Islet of Langerhans (tissue), 1 donor: Measurements from ENCODE around the gene ZNF579.

ENCODE experiments used
- FAIRE-seq: peaks from one replicate; lab custom pipeline; 2011; peaks lifted over from hg19 to GRCh38; lab: Jason Lieb, UNC

Gene ZNF579, protein sequence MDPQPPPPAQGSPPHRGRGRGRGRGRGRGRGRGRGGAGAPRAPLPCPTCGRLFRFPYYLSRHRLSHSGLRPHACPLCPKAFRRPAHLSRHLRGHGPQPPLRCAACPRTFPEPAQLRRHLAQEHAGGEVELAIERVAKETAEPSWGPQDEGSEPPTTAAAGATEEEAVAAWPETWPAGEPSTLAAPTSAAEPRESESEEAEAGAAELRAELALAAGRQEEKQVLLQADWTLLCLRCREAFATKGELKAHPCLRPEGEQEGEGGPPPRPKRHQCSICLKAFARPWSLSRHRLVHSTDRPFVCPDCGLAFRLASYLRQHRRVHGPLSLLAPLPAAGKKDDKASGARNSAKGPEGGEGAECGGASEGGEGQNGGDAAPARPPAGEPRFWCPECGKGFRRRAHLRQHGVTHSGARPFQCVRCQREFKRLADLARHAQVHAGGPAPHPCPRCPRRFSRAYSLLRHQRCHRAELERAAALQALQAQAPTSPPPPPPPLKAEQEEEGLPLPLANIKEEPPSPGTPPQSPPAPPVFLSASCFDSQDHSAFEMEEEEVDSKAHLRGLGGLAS

DNA sequence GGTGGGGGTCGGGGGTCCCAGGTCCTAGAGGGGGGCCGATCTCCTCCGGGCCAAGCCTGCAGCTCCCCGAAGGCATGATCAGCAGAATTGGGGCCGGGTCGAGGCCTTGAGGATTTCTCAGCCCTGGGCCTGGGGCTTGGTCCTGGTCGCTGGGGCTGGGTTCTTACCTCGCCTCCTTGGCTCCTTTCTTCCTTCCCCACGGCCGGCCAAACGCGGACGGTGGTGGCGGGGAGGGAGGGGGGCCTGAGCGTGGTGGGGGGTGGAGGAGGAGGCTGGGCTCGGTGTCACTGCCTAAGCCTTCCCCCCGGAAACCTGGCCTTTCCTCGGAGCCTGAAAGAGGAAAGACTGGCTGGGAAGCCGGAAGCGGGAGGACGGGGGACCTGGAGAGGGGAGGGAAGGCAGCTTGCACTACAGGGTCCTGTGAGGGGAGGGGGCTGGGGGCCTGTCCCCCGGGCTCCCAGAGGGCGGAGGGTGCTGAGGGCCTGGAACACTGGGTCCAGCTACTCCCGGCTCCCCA lies at the start of gene ZNF579:
ZNF579 (minus strand) TSS at position 221 of the 517 bp plus-strand sequence. CDS start 1,209 bp downstream, outside the sequence.
- FAIRE-seq, result no peak

DNA sequence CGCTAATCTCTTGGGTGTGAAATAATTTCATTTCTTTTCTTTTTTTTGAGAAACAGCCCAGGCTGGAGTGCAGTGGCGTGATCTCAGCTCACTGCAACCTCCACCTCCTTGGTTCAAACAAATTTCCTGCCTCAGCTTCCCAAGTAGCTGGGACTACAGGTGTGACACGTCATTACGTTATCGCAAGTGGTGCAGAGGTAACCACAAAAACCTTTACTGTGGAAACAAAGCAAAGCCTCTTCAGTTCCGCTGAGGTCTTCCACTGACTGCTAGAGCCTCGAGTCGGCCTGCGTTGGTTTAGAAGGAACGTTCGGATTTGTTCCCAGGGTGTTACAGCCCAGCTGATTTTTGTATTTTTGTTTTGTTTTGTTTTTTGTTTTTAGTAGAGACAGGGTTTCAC lies 45.7 kb upstream of the ZNF579 start:
- no peak for FAIRE-seq

DNA sequence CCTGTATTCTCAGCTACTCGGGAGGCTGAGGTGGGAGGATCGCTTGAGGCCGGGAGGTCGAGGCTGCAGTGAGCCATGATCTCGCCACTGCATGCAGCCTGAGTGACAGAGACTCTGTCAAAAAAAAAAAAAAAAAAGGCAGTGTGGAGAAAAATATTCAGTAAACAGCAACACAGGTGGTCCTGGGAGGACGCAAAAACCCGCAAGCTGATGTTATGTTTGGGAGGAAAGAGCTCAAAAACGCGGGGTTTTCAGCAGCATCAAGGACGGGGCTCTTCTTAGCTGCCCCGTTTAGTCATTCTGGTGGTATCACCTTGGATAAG lies 44.3 kb upstream of the ZNF579 start:
- no peak for FAIRE-seq

DNA sequence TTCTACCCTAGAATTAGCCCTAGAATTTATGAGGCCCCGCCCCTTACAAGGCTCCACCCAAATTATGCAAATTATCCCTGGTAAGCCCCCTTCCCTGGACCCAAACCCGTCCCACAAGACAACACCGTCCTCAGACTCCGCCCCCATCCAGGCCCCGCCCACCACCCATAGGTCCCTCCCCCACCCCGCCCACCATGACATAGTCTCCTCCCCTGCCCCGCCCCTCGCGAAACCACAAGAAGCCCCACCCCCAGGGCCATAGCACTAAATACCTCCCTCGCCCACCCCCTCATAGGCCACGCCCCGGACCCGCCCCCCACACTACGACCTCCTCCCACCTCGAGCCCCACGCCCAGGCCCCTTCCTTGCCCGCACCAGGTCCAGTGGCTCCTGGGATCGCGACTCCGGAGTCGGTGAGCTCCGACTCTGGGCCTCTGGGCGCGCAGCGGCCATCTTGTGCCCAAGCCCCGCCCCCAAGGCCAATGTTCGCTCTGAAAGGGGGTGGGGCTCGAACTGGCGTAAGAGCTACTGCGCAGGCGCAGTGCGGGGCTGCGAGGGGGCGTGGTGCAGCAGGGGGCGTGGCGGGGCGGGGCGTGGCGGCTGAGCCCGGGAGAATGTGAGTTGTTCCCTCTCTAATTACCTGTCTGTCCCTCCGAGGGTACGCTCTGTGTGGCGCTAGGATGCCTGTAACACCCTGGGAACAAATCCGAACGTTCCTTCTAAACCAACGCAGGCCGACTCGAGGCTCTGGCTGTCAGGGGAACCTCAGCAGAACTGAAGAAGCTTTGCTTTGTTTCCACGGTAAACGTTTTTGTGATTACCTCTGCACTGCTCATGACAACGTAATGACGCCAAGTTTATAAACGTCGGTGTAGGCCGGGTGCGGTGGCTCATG lies 43.7 kb upstream of the ZNF579 start, which contains the start of gene ZNF784:
ZNF784 (minus strand) TSS at position 458 of the 895 bp plus-strand sequence; CDS start at position 453, 5 bp downstream.
- no peak for FAIRE-seq

DNA sequence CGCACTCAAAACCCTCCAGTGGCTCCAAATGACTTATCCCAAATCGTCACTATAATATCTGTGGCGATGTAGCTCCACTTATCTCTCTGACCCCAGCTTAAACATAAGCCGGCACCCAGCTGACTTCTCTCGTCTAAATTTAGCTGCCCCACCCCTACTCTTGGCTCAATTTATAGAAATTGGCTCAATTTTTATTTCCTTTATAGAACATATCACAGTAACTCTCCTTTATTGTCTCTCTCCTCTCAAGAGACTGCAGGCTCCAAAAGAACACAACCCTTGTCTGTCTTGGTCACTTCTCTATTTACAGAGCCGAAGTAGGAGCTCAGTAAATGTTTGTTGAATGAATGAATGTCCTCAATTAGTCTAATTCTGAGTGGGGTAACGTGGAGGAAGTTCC lies 42.9 kb upstream of the ZNF579 start:
- no peak for FAIRE-seq

DNA sequence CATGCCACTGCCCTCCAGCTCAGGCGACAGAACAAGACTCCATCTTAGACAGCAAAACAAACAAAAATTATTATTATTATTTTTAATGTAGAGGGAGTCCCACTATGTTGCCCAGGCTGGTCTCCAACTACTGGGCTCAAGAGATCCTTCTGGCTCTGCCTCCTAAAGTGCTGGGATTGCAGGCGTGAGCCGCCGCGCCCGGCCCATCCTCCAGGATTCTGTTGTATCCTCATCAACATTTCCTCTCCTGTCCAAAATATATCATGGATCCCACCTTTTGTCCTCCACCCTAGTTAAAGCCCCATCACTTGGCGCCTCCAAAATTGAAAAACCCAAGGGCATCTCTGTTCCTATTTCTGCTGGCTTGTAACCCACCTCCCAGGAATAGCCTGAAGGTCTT lies 42.5 kb upstream of the ZNF579 start:
- no peak for FAIRE-seq

DNA sequence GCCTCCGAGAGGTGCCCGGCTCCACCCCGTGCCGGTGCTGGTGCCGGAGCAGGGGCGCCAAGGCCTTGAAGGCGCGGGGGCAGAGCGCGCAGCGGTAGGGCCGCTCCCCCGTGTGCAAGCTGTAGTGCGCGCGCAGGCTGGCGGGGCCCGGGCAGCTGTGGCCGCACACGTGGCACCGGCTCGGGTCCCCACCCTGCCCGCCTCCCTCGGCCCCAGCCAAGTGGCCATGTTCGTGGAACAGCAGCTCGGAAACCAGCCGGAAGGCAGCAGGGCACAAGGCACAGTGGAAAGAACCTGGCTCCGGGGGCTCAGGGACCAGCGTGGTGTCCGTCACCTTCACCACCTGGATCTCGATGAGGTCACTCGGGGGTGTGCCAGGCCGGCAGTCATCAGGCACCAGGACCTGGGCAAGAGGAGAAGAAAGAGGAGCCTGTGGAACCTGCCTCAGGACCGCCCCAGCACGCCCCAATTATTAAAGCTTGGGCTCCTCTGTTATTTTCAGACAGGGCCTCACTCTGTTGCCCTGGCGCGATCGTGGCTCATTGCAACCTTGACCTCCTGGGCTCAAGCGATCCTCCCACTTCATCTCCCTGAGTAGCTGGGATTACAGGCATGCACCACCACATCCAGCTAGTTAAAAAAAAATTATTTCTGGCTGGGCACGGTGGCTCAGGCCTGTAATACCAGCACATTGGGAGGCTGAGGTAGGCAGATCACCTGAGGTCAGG lies 41.8 kb upstream of the ZNF579 start:
- FAIRE-seq, result no peak

DNA sequence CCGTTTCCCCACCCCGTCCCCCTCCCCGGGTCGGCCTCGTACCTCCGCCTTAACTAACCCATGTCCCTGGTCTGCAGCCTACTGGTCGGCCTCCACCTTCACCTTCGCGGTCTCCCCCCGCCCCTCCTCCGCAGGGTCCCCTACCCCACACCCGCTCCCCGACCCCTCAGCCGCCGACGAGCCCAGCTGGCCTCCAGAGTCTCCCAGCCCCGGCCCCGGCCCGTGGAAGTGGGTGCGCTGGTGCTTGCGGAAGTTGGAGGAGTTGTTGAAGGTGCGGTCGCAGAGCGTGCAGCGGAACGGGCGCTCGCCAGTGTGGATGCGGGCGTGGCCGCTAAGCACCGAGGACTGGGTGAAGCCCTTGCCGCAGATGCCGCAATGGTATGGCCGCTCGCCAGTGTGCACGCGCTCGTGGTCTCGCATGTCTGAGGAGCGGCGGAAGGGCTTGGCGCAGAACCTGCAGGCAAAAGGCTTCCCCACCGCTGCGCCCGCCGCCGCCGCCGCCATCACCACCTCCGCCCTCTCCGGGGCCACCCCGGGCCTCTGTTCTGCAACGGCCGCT lies 41.1 kb upstream of the ZNF579 start:
- FAIRE-seq, result no peak

DNA sequence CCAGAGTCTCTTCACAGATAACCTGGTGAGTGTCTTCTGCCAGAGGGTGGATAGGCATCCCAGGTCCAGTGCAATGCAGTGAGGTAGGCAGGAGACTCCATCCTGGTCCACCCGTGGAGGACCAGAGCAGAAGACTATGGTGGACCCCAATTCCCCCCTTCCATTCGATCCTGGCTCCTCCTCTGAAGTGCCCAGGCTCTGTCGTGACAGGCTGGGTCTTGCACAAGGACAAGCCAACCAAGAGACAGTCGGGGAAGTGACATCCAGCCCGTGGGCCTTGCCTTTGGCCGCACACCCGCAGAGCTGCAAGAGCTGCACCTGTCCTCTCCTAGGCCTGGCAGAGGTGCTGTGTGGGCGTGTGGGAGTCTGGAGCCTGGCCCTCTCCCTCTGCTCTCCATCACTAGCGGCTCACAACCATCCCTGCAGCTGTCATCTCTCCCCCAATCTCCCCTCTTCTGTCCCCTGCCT lies 40.6 kb upstream of the ZNF579 start:
- no peak for FAIRE-seq

DNA sequence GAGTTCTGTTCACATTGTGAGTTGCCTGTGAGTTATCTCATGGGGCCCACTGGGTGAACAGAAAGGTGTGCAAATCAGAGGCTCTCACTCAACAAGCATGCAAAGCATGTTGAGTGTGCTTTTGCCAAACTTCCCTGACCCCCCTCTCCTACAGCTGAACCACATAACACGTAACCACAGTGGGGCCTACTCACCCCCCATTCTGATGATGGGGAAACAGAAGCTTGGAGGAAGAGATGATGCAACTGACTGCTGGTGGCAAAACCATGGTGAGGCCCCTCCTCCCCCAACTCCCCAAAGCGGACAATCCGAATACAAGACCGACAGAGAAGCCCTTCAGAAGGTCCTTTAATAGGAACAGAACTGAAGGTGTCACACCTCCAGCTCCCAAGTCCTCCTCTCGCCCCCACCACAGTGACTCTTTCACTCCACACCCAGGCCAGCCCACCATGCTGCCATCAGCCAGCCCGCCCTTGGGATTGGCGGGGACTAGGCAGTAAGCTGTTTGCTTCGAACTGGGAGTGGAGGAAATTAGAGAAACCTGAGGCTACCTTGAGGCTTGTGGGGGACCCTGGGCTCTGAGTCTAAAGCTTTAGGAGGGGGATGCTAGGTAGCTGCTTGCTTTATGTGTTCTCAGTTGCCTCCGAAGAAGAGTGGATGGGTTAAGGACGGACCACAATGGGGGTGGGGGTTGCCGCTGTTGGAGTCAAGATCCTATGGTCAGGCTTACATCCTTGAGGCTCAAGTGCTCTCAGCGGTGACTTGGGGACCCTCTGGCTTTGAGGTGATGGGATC lies 40.0 kb upstream of the ZNF579 start:
- FAIRE-seq, result no peak

DNA sequence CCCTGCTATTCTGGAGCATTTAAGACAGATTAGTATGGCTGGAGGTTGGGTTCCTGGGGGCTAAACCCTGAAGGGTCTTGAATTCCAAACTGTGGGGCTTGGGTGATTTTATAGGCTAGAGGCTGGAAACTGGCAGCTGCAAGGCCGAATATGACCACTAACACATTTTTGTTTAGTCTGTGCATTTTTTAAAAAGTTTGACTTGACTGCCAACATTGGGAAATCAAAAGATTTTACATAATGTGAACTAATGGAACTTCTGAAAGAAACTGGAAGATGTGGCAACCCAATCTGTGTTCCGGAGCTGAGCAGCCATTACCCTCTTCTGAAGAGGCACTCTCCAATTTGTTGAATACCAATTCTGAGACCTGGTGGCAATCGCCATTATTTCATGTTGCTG lies 38.6 kb upstream of the ZNF579 start:
- FAIRE-seq, result no peak

DNA sequence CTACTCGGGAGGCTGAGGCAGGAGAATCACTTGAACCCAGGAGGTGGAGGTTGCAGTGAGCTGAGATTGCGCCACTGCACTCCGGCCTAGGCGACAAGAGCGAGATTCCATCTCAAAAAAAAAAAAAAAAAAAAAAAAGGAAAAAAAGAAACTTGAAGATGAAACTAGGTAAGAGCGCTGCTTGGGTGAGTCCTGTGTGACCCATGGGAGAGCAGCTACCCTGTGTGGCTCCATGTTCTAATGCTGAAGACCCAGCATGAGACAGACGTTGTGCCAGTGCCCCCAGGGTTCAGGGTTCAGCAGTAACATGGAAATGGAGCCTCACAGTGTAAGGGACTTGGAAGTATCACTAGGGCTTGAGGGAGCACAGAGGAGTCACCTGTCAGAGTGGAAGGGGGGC lies 37.8 kb upstream of the ZNF579 start:
- FAIRE-seq, result no peak

DNA sequence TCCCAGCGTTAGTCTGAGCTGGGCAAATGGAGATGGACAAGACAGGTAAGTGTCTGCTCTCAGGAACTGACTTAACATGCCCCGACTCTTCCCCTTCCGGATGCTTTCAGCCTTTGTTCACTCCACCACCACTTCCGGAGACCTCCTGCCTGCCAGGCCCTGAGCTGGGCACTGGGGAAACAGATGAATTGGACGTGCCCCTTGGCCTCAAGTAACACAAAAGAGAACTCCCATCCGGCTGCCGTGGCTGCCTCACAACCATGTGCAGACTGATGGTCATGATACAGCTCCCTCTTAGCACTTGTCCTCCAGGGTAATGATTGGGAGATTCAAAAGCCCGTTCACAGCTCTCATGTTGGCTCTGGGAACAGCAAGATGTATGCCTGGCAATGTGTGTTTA lies 36.8 kb upstream of the ZNF579 start:
- FAIRE-seq, result no peak

DNA sequence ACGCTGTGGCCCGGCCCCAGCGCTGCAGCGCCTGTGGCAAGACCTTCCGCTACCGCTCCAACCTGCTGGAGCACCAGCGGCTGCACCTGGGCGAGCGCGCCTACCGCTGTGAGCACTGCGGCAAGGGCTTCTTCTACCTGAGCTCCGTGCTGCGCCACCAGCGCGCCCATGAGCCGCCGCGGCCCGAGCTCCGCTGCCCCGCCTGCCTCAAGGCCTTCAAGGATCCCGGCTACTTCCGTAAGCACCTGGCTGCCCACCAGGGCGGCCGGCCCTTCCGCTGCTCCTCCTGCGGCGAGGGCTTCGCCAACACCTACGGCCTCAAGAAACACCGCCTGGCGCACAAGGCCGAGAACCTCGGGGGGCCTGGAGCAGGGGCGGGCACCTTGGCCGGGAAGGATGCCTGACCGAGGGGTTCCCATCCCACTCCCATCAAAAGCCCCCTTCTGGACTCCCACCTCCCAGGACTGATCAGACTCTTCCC lies 35.8 kb upstream of the ZNF579 start:
- no peak for FAIRE-seq

DNA sequence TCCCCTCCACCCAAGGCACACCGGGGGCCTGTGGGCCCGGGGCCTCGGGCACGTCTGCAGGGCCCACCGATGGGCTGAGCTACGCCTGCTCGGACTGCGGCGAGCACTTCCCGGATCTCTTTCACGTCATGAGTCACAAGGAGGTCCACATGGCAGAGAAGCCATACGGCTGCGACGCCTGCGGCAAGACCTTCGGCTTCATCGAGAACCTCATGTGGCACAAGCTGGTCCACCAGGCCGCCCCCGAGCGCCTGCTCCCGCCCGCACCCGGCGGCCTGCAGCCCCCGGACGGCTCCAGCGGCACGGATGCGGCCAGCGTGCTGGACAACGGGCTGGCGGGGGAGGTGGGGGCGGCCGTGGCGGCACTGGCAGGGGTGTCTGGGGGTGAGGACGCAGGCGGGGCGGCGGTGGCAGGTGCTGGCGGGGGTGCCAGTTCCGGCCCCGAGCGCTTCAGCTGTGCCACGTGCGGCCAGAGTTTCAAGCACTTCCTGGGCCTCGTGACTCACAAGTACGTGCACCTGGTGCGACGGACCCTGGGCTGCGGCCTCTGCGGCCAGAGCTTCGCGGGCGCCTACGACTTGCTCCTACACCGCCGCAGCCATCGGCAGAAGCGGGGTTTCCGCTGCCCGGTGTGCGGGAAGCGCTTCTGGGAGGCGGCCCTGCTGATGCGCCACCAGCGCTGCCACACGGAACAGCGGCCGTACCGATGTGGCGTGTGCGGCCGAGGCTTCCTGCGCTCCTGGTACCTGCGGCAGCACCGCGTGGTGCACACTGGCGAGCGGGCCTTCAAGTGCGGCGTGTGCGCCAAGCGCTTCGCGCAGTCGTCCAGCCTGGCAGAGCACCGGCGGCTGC lies 35.1 kb upstream of the ZNF579 start:
- FAIRE-seq, result no peak

DNA sequence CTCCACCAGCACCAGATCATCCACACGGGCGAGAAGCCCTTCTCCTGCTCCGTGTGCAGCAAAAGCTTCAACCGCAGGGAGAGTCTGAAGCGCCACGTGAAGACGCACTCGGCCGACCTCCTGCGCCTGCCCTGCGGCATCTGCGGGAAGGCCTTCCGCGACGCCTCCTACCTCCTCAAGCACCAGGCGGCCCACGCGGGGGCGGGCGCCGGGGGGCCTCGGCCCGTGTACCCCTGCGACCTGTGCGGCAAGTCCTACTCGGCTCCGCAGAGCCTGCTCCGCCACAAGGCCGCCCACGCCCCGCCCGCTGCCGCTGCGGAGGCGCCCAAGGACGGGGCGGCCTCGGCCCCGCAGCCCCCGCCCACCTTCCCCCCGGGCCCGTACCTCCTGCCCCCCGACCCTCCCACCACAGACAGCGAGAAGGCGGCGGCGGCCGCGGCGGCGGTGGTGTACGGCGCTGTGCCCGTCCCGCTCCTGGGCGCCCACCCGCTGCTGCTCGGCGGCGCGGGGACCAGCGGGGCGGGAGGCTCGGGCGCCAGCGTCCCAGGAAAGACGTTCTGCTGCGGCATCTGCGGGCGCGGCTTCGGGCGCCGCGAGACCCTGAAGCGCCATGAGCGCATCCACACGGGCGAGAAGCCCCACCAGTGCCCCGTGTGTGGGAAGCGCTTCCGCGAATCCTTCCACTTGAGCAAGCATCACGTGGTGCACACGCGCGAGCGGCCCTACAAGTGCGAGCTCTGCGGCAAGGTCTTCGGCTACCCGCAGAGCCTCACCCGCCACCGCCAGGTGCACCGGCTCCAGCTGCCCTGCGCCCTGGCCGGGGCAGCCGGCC lies 34.3 kb upstream of the ZNF579 start:
- FAIRE-seq, result no peak

DNA sequence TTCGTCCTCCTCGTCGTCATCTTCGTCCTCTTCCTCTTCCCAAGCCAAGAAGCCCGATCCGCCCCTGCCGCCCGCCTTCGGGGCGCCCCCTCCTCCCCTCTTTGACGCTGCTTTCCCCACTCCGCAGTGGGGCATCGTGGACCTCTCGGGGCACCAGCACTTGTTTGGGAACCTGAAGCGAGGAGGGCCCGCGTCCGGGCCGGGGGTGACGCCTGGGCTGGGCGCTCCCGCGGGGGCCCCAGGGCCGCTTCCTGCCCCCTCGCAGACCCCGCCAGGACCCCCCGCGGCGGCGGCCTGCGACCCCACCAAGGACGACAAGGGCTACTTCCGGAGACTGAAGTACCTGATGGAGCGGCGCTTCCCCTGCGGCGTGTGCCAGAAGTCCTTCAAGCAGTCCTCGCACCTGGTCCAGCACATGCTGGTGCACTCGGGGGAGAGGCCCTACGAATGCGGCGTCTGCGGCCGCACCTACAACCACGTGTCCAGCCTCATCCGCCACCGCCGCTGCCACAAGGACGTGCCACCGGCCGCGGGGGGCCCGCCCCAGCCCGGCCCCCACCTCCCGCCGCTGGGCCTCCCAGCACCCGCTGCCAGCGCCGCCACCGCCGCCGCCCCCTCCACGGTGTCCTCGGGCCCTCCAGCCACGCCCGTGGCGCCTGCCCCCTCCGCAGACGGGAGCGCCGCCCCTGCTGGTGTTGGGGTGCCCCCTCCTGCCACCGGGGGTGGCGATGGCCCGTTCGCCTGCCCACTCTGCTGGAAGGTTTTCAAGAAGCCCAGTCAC lies 33.5 kb upstream of the ZNF579 start:
- FAIRE-seq, result no peak

DNA sequence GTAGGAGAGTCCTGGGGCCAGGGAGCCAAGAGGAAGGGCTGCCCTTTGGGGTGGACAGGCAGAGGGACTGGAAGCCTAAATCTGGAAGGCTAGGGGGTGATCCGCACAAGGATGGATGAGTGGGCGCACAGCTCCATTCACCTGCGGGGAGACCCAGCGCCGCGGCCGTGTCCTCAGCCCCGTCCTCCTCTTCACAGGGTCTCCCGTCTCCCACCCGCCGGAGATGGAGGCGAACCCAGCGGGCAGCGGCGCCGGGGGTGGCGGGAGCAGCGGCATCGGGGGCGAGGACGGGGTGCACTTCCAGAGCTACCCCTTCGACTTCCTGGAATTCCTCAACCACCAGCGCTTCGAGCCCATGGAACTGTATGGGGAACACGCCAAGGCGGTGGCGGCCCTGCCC lies 32.7 kb upstream of the ZNF579 start:
- FAIRE-seq, result no peak
